RWPE1 (cell line): ENCODE data around the gene SH3GL1.

Source experiments
- CTCF ChIA-PET: fragments of 350-600 bp; sonication (Branson Sonifier 250); formaldehyde crosslinking; extraction: SDS; loops from one replicate; lab custom pipeline; 2021; lab: Yijun Ruan, JAX
- POLR2A ChIA-PET: fragments of 400-600 bp; formaldehyde crosslinking; extraction: SDS; loops from one replicate; lab custom pipeline; 2020; ENCODE audit warnings: antibody characterized with exemption; ENCODE audit not compliant: low non-redundant PET; lab: Yijun Ruan, JAX
- DNase-seq: peaks from one replicate; pipeline ENCODE4 v3.0.0; 2012; ENCODE audit warnings: low spot score
- H3K27ac ChIP-seq: fragments of 450-650 bp; 2 replicates; pipeline ENCODE4 v1.5.1; 2017
- CTCF ChIP-seq: fragments of 450-650 bp; conservative IDR thresholded peaks from 2 replicates; pipeline ENCODE4 v1.5.1; 2017; ENCODE audit warnings: low read depth, mild to moderate bottlenecking

The SH3GL1 gene

GRCh38 chr19:4345342-4346019 lies 54.9 kb downstream of the SH3GL1 start:
- DNase-seq: no peak
- TF ChIP-seq CTCF: no peak
- CTCF ChIA-PET: no interaction called here
- H3K27ac ChIP-seq: 0 out of 2 replicates have a peak overlapping the region, but pooled peaks have one; percentile 9
- POLR2A ChIA-PET: no interaction called here

- peak; percentile 76 for DNase-seq
- no peak for TF ChIP-seq CTCF
- ChIA-PET POLR2A (interaction anchor here (1.2 kb wide), 1 partner anchor 10 kb away, joined by 4 read pairs; no protein-coding TSS in a partner anchor), CTCF (interaction anchor here (0.6 to 1.5 kb wide), 3 partner anchors 9 to 97 kb away, joined by 3 to 10 read pairs (median 4); partner anchors contain the start of gene YJU2)
- peak within 1 kb of the TSS; percentile 91 for H3K27ac ChIP-seq
Observed at GRCh38 chr19:4343370-4344307, 56.7 kb downstream of the SH3GL1 start, which contains the start of gene MPND. MPND (plus strand) TSS chr19:4343562; CDS start chr19:4343594, 32 bp downstream.

- CTCF ChIA-PET: interaction anchor here (0.6 to 2.3 kb wide), 7 partner anchors 10 to 789 kb away, joined by 3 to 7 read pairs (median 3); partner anchors contain the start of gene YJU2
- peak overlapping the region; percentile 91 for H3K27ac ChIP-seq
- peak; percentile 99 for DNase-seq
- POLR2A ChIA-PET: interaction anchor here (0.6 to 1.2 kb wide), 4 partner anchors 11 to 110 kb away, joined by 3 to 5 read pairs (median 4); no protein-coding TSS in a partner anchor
- TF ChIP-seq CTCF: no peak
Observed at GRCh38 chr19:4342615-4343369, 57.6 kb downstream of the SH3GL1 start.

- DNase-seq: no peak
- peak overlapping the region; percentile 91 for H3K27ac ChIP-seq
- ChIA-PET POLR2A (interaction anchor here (0.6 to 1.2 kb wide), 3 partner anchors 12 to 37 kb away, joined by 3 to 5 read pairs (median 4); no protein-coding TSS in a partner anchor), CTCF (interaction anchor here (0.6 to 2.3 kb wide), 5 partner anchors 10 to 789 kb away, joined by 3 to 7 read pairs (median 4); partner anchors contain the start of gene YJU2)
- no peak for TF ChIP-seq CTCF
Observed at GRCh38 chr19:4342314-4342614, 58.1 kb downstream of the SH3GL1 start.

- no peak for TF ChIP-seq CTCF
- DNase-seq: peak; percentile 78
- CTCF ChIA-PET: interaction anchor here (0.6 to 1.3 kb wide), 2 partner anchors 71 to 298 kb away, joined by 3 to 12 read pairs; no protein-coding TSS in a partner anchor
- POLR2A ChIA-PET: interaction anchor here (0.6 kb wide), 1 partner anchor 28 kb away, joined by 4 read pairs; no protein-coding TSS in a partner anchor
- peak within 1 kb of the TSS; percentile 82 for H3K27ac ChIP-seq
Observed at GRCh38 chr19:4338441-4339355, 61.6 kb downstream of the SH3GL1 start, which contains the start of gene STAP2. STAP2 (minus strand) TSS chr19:4338827; CDS start chr19:4338753, 74 bp downstream.
